Activated naive CD4-positive, alpha-beta T cell (primary cell): Measurements from ENCODE around the gene CEP152.
"Not testable (repeated sequence)": the region's sequence is repeated elsewhere in the genome, so short reads cannot be mapped to it uniquely, and the experiment has no call there.

Source experiments
- DNase-seq, 4 experiments: peaks; one replicate each; lab custom pipeline; 2025; lab: John Stamatoyannopoulos, UW

Gene CEP152

GRCh38 chr15:48811325-48811958, 573 bp upstream of the CEP152 start:
- DNase-seq, result no peak

GRCh38 chr15:48806151-48806550, 4.7 kb downstream of the CEP152 start:
- no peak for DNase-seq

GRCh38 chr15:48805591-48805990, 5.3 kb downstream of the CEP152 start:
- DNase-seq, result no peak

GRCh38 chr15:48803877-48804276, 7.0 kb downstream of the CEP152 start:
- DNase-seq, result no peak

- no peak for DNase-seq
These were observed 8.0 kb downstream of the CEP152 start for GRCh38 chr15:48802867-48803266.

- no peak for DNase-seq
These were observed 8.6 kb downstream of the CEP152 start for GRCh38 chr15:48802257-48802656.

GRCh38 chr15:48800811-48801455, 9.9 kb downstream of the CEP152 start:
- no peak for DNase-seq

GRCh38 chr15:48800245-48800644, 10.6 kb downstream of the CEP152 start:
- no peak for DNase-seq

- DNase-seq, result no peak
These were observed 12.6 kb downstream of the CEP152 start for GRCh38 chr15:48798319-48798718.

GRCh38 chr15:48796930-48797329, 13.9 kb downstream of the CEP152 start:
- no peak for DNase-seq

GRCh38 chr15:48796521-48796920, 14.3 kb downstream of the CEP152 start:
- no peak for DNase-seq

- no peak for DNase-seq
These were observed 15.0 kb downstream of the CEP152 start for GRCh38 chr15:48795901-48796300.

GRCh38 chr15:48794697-48795134, 16.2 kb downstream of the CEP152 start:
- DNase-seq, result no peak

GRCh38 chr15:48792408-48792807, 18.5 kb downstream of the CEP152 start:
- no peak for DNase-seq

- DNase-seq, result not testable (repeated sequence)
These were observed 20.3 kb downstream of the CEP152 start for GRCh38 chr15:48790466-48791115.

GRCh38 chr15:48785712-48786111, 25.2 kb downstream of the CEP152 start:
- no peak for DNase-seq

GRCh38 chr15:48785195-48785594, 25.7 kb downstream of the CEP152 start:
- DNase-seq, result no peak

GRCh38 chr15:48784756-48785155, 26.1 kb downstream of the CEP152 start:
- DNase-seq, result no peak

GRCh38 chr15:48782911-48783310, 28.0 kb downstream of the CEP152 start:
- DNase-seq, result no peak

GRCh38 chr15:48781481-48782081, 29.3 kb downstream of the CEP152 start:
- no peak for DNase-seq

- no peak for DNase-seq
These were observed 29.9 kb downstream of the CEP152 start for GRCh38 chr15:48781017-48781416.

GRCh38 chr15:48778331-48778730, 32.5 kb downstream of the CEP152 start:
- DNase-seq, result no peak
